Body of pancreas (tissue), 4 donors: ENCODE results near the gene NOTCH3. TPM values are rescaled to one million over a fixed set of nuclear protein-coding genes. Genes with fewer than 3 reads are reported as not detected.

Experiments
- ATAC-seq: fragments of 150-250 bp; one replicate; pipeline ENCODE4 v1.9.1; 2016
- DNase-seq, 4 donors: peaks; one replicate each; pipeline ENCODE4 v3.0.0-alpha.2; 2019
- H3K27ac ChIP-seq, 4 donors: fragments of 200-600 bp; sonication (generic); 1 replicate in 3 of 4; 2 replicates in 1 of 4; pipeline versions ENCODE4 v1.5.1 to v1.6.1; 2016 to 2019; ENCODE audit warnings: mild to moderate bottlenecking in 1 of 4, mixed read lengths in 1 of 4, moderate library complexity in 1 of 4
- H3K27me3 ChIP-seq, 2 donors: fragments of 200-600 bp; sonication (generic); one replicate each; pipeline ENCODE4 v1.6.0; 2016; ENCODE audit warnings: mild to moderate bottlenecking in 1 of 2
- H3K36me3 ChIP-seq, 2 donors: fragments of 200-600 bp; sonication (generic); replicated peaks in 1 of 2; 2 replicates each; pipeline ENCODE4 v1.5.1; 2016; ENCODE audit warnings: low read depth in 2 of 2; ENCODE audit not compliant: insufficient read depth in 1 of 2
- H3K4me1 ChIP-seq: fragments of 200-600 bp; sonication (generic); one replicate; pipeline ENCODE4 v1.6.0; 2016
- H3K4me3 ChIP-seq, 2 donors: fragments of 200-600 bp; sonication (generic); 1 replicate in 1 of 2; 2 replicates in 1 of 2; pipeline ENCODE4 v1.5.1; 2016 to 2019
- H3K9me3 ChIP-seq, 3 donors: fragments of 200-600 bp; sonication (generic); 1 replicate in 2 of 3; 2 replicates in 1 of 3; pipeline ENCODE4 v1.5.1; 2016
- POLR2A ChIP-seq, 3 donors: fragments of 450-650 bp; IDR thresholded peaks; one replicate each; pipeline ENCODE4 v1.6.1; 2016; ENCODE audit warnings: antibody characterized with exemption in 3 of 3, mild to moderate bottlenecking in 2 of 3
- WGBS, 2 donors: methylation state at CpG; one replicate each; pipeline ENCODE4 v1.1.5; 2017; 5-methylcytosine and 5-hydroxymethylcytosine counted together
- intact Hi-C: fragments of 100-400 bp; cut with DNase I; formaldehyde crosslinking; loops from one replicate; pipeline ENCODE4 v1.15.1; 2023
- total RNA-seq, 2 donors: library from RNA; depleted of rRNA; stranded (reverse); fragments of >200 nt; gene quantifications; one replicate each; pipeline ENCODE4 v1.1.0, GENCODE V29; 2016
- TF ChIP-seq, protein P1 (sequence below), 7 experiments: fragments of 450-650 bp in 4 of 7; fragments of 200-600 bp in 3 of 7; sonication (generic) in 3 of 7; IDR thresholded peaks; one replicate each; pipeline ENCODE4 v1.5.1; 2016 to 2019; ENCODE audit warnings: antibody characterized with exemption in 7 of 7

Gene NOTCH3
- total RNA-seq, 2 donors from 2014 or later = 20.2 to 33.9 TPM

DNA sequence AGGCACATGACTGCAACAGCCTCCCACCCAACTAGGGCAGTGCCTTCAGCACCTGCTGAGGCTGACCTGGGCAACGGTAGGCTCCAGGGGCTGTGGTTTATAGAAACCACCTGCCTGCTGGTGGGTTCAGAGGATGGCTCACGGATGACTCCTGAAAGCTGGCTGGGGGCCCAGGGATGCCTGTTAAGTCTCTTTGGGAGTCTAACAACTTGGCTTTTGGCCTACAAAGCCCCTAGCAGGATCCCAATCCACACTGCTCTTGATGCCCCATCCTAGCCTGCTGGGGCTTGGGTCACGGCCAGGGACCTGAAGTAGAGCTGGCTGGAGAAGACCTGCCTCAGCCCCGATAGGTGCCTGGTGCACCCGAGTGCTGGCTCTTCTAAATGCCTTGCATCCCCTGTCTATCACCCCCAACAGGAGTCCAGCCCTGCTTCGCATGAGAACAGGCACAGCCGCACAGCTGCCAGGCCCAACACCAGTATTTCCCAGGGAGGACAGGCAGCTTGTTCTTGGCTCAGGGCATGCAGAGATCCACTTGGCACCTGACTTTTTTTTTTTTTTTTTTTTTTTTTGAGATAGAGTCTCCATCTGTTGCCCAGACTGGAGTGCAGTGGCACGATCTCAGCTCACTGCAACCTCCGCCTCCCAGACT, 40.6 kb upstream of the NOTCH3 start:
- 87 to 91% methylated on average over 4 to 9 of the region's 9 CpGs for WGBS, 2 donors
- Histone ChIP-seq H3K4me1 (no peaks in the 10 kb centered on the region), H3K4me3 (no peak overlapping the region), H3K9me3 (no peaks in the 10 kb centered on the region), H3K36me3 (peaks cover 29 to 45% of the 10 kb centered on the region in 2 donors), H3K27ac (no peak overlapping the region), H3K27me3 (no peaks in the 10 kb centered on the region)
- ATAC-seq (no peak), DNase-seq (no peak)
- intact Hi-C loops = no loop called here
- TF ChIP-seq POLR2A (IDR thresholded peaks at IDR 0.05) = no peak
- TF ChIP-seq, protein P1, sequence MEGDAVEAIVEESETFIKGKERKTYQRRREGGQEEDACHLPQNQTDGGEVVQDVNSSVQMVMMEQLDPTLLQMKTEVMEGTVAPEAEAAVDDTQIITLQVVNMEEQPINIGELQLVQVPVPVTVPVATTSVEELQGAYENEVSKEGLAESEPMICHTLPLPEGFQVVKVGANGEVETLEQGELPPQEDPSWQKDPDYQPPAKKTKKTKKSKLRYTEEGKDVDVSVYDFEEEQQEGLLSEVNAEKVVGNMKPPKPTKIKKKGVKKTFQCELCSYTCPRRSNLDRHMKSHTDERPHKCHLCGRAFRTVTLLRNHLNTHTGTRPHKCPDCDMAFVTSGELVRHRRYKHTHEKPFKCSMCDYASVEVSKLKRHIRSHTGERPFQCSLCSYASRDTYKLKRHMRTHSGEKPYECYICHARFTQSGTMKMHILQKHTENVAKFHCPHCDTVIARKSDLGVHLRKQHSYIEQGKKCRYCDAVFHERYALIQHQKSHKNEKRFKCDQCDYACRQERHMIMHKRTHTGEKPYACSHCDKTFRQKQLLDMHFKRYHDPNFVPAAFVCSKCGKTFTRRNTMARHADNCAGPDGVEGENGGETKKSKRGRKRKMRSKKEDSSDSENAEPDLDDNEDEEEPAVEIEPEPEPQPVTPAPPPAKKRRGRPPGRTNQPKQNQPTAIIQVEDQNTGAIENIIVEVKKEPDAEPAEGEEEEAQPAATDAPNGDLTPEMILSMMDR (IDR thresholded peaks at IDR 0.05) = no peak

GRCh38 chr19:15240515-15240914, 39.7 kb upstream of the NOTCH3 start:
- DNase-seq = no peak
- Histone ChIP-seq H3K4me3 (no peak overlapping the region), H3K9me3 (no peaks in the 10 kb centered on the region), H3K27ac (no peak overlapping the region), H3K36me3 (peaks cover 29 to 50% of the 10 kb centered on the region in 2 donors), H3K27me3 (no peaks in the 10 kb centered on the region), H3K4me1 (no peaks in the 10 kb centered on the region)
- TF ChIP-seq POLR2A (IDR thresholded peaks at IDR 0.05) = no peak
- intact Hi-C loops = no loop called here
- no peak for ATAC-seq
- WGBS, 2 donors = 90 to 95% methylated on average over 4 to 9 of the region's 9 CpGs

- no peak for DNase-seq
- no peaks in the 10 kb centered on the region for H3K9me3 ChIP-seq
- H3K4me1 ChIP-seq = no peaks in the 10 kb centered on the region
- no peak for TF ChIP-seq POLR2A (IDR thresholded peaks at IDR 0.05)
- TF ChIP-seq, protein P1 (IDR thresholded peaks at IDR 0.05) = no peak
- no peak overlapping the region for H3K27ac ChIP-seq
- H3K27me3 ChIP-seq = no peaks in the 10 kb centered on the region
- peak; percentile 13 for ATAC-seq
- 85 to 87% methylated on average over 10 to 16 of the region's 26 CpGs for WGBS, 2 donors
- H3K36me3 ChIP-seq = peaks cover 29 to 49% of the 10 kb centered on the region in 2 donors
- no peak overlapping the region for H3K4me3 ChIP-seq
- intact Hi-C loops = no loop called here
Measured at GRCh38 chr19:15239337-15239949, 38.6 kb upstream of the NOTCH3 start.

DNA sequence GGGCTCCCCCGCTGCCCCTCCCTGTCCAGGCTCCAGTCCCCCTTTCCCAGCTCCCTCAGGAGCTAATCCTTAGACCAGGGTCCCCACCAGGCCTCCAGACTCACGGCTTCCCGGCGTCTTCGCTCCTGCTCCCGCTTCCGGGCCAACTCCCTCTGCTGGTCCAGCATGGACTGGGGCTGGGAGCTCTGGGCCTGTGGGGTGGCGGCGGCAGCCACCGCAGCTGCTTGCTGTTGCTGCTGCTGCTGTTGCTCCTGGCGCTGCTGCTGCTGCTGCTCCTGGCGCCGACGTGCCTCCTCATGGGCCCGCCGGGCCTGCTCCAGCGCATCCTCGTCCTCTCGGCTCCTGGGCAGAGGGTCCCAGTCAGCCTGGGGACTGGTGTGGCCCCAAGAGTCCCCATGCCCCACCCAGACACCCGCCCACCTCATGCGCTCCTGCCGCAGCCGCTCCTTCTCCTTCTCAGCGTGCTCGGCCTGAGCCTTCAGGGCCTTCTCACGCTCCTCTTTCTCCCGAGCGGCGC, 37.9 kb upstream of the NOTCH3 start:
- intact Hi-C loops = no loop called here
- DNase-seq = no peak
- Histone ChIP-seq H3K36me3 (peaks cover 23 to 44% of the 10 kb centered on the region in 2 donors), H3K9me3 (no peaks in the 10 kb centered on the region), H3K4me1 (no peaks in the 10 kb centered on the region), H3K4me3 (no peak overlapping the region), H3K27ac (no peak overlapping the region), H3K27me3 (no peaks in the 10 kb centered on the region)
- no peak for TF ChIP-seq POLR2A (IDR thresholded peaks at IDR 0.05)
- TF ChIP-seq, protein P1 (IDR thresholded peaks at IDR 0.05) = no peak
- no peak for ATAC-seq
- WGBS, 2 donors = 94 to 97% methylated on average over 27 to 29 of the region's 29 CpGs

DNA sequence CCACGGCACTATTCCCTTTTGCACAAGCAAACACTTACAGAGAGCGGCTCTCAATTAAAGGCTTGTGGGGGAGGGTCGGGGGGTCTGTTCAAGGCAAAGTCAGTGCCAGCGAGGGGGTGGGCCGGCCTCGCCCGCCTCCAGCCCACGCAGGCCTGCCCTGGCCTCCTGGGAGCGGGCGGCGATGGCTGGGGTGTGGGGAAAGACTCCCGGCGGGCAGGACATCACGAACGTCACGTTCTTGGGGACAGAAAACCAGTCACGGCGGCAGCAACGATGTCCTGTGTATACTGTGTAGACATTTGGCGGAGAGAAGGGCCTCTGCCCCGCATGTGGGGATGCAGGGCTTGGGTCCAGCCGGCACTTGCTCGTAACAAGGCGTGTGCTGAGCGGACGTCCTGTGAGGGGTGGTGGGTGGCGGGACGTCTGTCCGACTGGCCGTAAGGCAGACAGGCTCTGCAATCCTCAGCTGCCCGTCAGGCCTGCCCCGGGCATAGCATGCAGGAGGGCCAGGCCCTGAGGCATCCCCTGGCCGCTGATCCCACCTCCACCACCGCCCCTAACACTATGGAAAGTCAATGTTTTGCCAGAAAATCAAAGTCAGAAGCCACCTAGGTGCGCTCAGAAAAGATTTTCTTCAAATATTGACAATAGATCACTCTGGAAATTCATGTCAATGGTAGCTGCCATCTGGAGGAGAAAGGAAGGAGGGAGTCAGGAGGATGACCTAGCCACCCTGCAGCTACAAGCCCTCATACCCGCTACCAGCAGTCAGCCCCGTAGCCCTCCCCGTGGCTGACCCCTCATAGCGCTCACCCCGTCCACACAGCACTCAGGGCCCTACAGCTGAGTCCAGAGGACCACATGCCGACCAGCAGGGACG, 37.2 kb upstream of the NOTCH3 start:
- no peak for DNase-seq
- WGBS, 2 donors = 91 to 95% methylated on average over 31 to 41 of the region's 42 CpGs
- peaks cover 20 to 39% of the 10 kb centered on the region in 2 donors for H3K36me3 ChIP-seq
- no peaks in the 10 kb centered on the region for H3K27me3 ChIP-seq
- no peak for TF ChIP-seq POLR2A (IDR thresholded peaks at IDR 0.05)
- TF ChIP-seq, protein P1 (IDR thresholded peaks at IDR 0.05) = no peak
- no peak overlapping the region for H3K4me3 ChIP-seq
- H3K4me1 ChIP-seq = no peaks in the 10 kb centered on the region
- no peaks in the 10 kb centered on the region for H3K9me3 ChIP-seq
- ATAC-seq = no peak
- H3K27ac ChIP-seq = no peak overlapping the region
- intact Hi-C loops = no loop called here
